ENCODE results near the gene POFUT2. TPM values are rescaled to one million over a fixed set of nuclear protein-coding genes. Genes with fewer than 3 reads are reported as not detected.

Gene POFUT2
- polyA plus RNA-seq, 1 donor from 2014 or later, result 25.4 TPM

DNA sequence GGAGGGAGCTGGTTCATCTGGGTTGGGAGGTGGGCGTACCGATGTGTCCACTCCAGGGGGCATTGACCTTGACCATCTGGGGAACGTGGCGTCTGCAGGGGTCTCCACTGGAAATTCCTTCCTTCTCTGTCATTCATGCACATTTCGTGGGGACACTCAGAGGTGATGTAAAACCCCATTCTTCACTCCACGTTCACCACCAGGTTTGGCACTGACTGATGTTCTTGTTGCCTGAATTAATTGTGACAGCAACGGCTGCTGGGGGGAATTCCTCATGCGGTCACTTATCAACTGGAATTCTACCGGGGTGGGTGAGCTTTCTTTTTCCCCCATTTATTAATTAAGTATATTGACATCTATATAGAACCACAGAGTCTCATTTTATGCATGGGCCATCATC is 18.1 kb upstream of the POFUT2 start:
- H3K9me3 ChIP-seq (ENCODE audit: low read length), result no peaks in the 10 kb centered on the region
- no peaks in the 10 kb centered on the region for H3K79me2 ChIP-seq (replicated peaks; ENCODE audit: insufficient read depth, low read length)
- H3F3A ChIP-seq (ENCODE audit: insufficient read depth, low read length, poor library complexity, severe bottlenecking), result no peaks in the 10 kb centered on the region
- no peak overlapping the region for H3K27ac ChIP-seq (ENCODE audit: low read length)
- no peak overlapping the region for H3K4me3 ChIP-seq (ENCODE audit: low read length)
- H3K36me3 ChIP-seq (ENCODE audit: insufficient read depth, low read length), result no peaks in the 10 kb centered on the region
- H3K4me2 ChIP-seq (ENCODE audit: low read length), result no peak overlapping the region
- no peaks in the 10 kb centered on the region for H3K9me2 ChIP-seq (ENCODE audit: insufficient read depth, low read length)
- no peak overlapping the region for H3K9ac ChIP-seq (ENCODE audit: low read length)
- TF ChIP-seq, protein P1, sequence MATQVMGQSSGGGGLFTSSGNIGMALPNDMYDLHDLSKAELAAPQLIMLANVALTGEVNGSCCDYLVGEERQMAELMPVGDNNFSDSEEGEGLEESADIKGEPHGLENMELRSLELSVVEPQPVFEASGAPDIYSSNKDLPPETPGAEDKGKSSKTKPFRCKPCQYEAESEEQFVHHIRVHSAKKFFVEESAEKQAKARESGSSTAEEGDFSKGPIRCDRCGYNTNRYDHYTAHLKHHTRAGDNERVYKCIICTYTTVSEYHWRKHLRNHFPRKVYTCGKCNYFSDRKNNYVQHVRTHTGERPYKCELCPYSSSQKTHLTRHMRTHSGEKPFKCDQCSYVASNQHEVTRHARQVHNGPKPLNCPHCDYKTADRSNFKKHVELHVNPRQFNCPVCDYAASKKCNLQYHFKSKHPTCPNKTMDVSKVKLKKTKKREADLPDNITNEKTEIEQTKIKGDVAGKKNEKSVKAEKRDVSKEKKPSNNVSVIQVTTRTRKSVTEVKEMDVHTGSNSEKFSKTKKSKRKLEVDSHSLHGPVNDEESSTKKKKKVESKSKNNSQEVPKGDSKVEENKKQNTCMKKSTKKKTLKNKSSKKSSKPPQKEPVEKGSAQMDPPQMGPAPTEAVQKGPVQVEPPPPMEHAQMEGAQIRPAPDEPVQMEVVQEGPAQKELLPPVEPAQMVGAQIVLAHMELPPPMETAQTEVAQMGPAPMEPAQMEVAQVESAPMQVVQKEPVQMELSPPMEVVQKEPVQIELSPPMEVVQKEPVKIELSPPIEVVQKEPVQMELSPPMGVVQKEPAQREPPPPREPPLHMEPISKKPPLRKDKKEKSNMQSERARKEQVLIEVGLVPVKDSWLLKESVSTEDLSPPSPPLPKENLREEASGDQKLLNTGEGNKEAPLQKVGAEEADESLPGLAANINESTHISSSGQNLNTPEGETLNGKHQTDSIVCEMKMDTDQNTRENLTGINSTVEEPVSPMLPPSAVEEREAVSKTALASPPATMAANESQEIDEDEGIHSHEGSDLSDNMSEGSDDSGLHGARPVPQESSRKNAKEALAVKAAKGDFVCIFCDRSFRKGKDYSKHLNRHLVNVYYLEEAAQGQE (IDR thresholded peaks at IDR 0.05; ENCODE audit: borderline replicate concordance), result no peak
- TF ChIP-seq EZH2 (IDR thresholded peaks at IDR 0.05; ENCODE audit: borderline replicate concordance, insufficient read depth, low read length, poor library complexity, severe bottlenecking), result no peak
- H4K20me1 ChIP-seq (ENCODE audit: insufficient read depth), result no peaks in the 10 kb centered on the region
- no peaks in the 10 kb centered on the region for H3K27me3 ChIP-seq (ENCODE audit: insufficient read depth, low read depth, low read length)
- no peak overlapping the region for H2AFZ ChIP-seq (ENCODE audit: low read depth, low read length)

DNA sequence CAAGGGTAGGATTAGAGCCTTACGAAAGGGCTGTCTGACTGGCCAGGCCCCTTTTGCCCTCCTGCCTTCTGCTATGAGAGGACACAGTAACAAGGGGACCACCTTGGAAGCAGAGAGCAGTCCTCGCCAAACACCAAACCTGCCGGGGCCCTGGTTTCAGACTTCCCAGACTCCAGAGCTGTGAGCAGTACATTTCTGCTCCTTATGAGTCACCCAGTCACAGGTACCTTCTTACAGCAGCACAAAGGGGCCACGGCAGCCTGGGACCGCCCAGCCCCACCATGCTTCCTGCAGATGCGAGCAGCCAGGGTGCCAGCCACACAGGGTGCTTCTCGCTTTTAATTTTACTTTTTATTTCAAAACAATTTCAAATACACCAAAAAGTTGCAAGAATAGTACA is 17.2 kb upstream of the POFUT2 start:
- no peaks in the 10 kb centered on the region for H3K36me3 ChIP-seq (ENCODE audit: insufficient read depth, low read length)
- H3K9me3 ChIP-seq (ENCODE audit: low read length), result no peaks in the 10 kb centered on the region
- H3K27me3 ChIP-seq (ENCODE audit: insufficient read depth, low read depth, low read length), result no peaks in the 10 kb centered on the region
- no peaks in the 10 kb centered on the region for H3K79me2 ChIP-seq (replicated peaks; ENCODE audit: insufficient read depth, low read length)
- no peak overlapping the region for H3K27ac ChIP-seq (ENCODE audit: low read length)
- TF ChIP-seq TAF1 (IDR thresholded peaks at IDR 0.05; ENCODE audit: low read depth), result no peak
- TF ChIP-seq, protein P2, sequence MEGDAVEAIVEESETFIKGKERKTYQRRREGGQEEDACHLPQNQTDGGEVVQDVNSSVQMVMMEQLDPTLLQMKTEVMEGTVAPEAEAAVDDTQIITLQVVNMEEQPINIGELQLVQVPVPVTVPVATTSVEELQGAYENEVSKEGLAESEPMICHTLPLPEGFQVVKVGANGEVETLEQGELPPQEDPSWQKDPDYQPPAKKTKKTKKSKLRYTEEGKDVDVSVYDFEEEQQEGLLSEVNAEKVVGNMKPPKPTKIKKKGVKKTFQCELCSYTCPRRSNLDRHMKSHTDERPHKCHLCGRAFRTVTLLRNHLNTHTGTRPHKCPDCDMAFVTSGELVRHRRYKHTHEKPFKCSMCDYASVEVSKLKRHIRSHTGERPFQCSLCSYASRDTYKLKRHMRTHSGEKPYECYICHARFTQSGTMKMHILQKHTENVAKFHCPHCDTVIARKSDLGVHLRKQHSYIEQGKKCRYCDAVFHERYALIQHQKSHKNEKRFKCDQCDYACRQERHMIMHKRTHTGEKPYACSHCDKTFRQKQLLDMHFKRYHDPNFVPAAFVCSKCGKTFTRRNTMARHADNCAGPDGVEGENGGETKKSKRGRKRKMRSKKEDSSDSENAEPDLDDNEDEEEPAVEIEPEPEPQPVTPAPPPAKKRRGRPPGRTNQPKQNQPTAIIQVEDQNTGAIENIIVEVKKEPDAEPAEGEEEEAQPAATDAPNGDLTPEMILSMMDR (IDR thresholded peaks at IDR 0.05; ENCODE audit: poor library complexity, severe bottlenecking), result no peak
- no peak for TF ChIP-seq RAD21 (conservative IDR thresholded peaks at IDR 0.05)
- no peak for TF ChIP-seq MXI1 (conservative IDR thresholded peaks at IDR 0.05; ENCODE audit: poor library complexity, severe bottlenecking)
- TF ChIP-seq EP300 (conservative IDR thresholded peaks at IDR 0.05; ENCODE audit: poor library complexity, severe bottlenecking), result no peak
- no peak for TF ChIP-seq EZH2 (IDR thresholded peaks at IDR 0.05; ENCODE audit: borderline replicate concordance, insufficient read depth, low read length, poor library complexity, severe bottlenecking)
- TF ChIP-seq SMC3 (conservative IDR thresholded peaks at IDR 0.05; ENCODE audit: poor library complexity), result no peak
- TF ChIP-seq POLR2AphosphoS5 (IDR thresholded peaks at IDR 0.05), result no peak
- TF ChIP-seq, protein P1 (IDR thresholded peaks at IDR 0.05; ENCODE audit: borderline replicate concordance), result no peak
- no peaks in the 10 kb centered on the region for H4K20me1 ChIP-seq (ENCODE audit: insufficient read depth)
- no peak overlapping the region for H3K9ac ChIP-seq (ENCODE audit: low read length)
- no peak overlapping the region for H3K4me3 ChIP-seq (ENCODE audit: low read length)
- no peak overlapping the region for H2AFZ ChIP-seq (ENCODE audit: low read depth, low read length)
- H3K9me2 ChIP-seq (ENCODE audit: insufficient read depth, low read length), result no peaks in the 10 kb centered on the region
- H3K4me2 ChIP-seq (ENCODE audit: low read length), result no peak overlapping the region
- no peaks in the 10 kb centered on the region for H3F3A ChIP-seq (ENCODE audit: insufficient read depth, low read length, poor library complexity, severe bottlenecking)
